GM06990 (cell line): ENCODE results near the gene IL17B.

Source experiments
- DNase-seq: peaks from one replicate; pipeline ENCODE4 v3.0.0-alpha.2; 2011; ENCODE audit not compliant: insufficient read length; ENCODE audit errors: extremely low read depth
- H3K27me3 ChIP-seq: replicated peaks from 2 replicates; pipeline ENCODE4 v1.6.0; 2011; ENCODE audit warnings: low read length; ENCODE audit not compliant: control insufficient read depth, insufficient read depth
- H3K36me3 ChIP-seq: 2 replicates; pipeline ENCODE4 v1.5.1; 2011; ENCODE audit warnings: low read length; ENCODE audit not compliant: control insufficient read depth, insufficient read depth
- H3K4me3 ChIP-seq: replicated peaks from 2 replicates; pipeline ENCODE4 v1.5.1; 2011; ENCODE audit warnings: low read depth, mild to moderate bottlenecking, control low read depth, low read length
- CTCF ChIP-seq: IDR thresholded peaks from 2 replicates; pipeline ENCODE4 v1.5.1; 2011; ENCODE audit warnings: low read length, control low read depth, mild to moderate bottlenecking, inconsistent platforms; ENCODE audit not compliant: insufficient read depth, poor library complexity, severe bottlenecking

IL17B gene

GRCh38 chr5:149379177-149379761, at the start of gene IL17B:
Gene IL17B, minus strand, starts transcription at chr5:149379292. Its CDS starts 67 bp downstream, at chr5:149379225.
- Histone ChIP-seq H3K27me3 (no peaks in the 10 kb centered on the region; the same call in 1 of the 2 replicates), H3K4me3 (no peak within 1 kb of the TSS), H3K36me3 (no peaks in the 10 kb centered on the region)
- no peak for DNase-seq
- no peak for TF ChIP-seq CTCF

DNA sequence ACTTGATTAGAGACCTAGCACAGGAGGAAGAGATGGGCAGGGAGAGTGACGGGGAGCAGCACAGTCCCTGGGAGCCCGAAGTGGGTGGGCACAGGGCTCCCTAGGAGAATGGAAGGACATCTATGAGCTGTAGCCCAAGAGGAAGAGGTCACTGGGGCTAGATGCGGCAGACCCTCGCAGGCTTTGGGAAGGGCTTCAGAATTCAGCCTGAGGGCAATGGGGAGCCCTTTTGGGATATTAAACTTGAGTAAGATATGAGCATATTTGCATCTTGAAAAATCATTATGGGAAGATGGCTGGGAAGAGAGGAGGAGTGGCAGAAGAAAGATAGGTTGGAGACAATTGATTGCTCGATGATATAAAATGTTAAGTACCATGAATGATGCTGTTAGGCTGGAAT, 48.9 kb upstream of the IL17B start:
- Histone ChIP-seq H3K27me3 (no peaks in the 10 kb centered on the region), H3K36me3 (no peaks in the 10 kb centered on the region), H3K4me3 (no peak overlapping the region)
- TF ChIP-seq CTCF: no peak
- no peak for DNase-seq

DNA sequence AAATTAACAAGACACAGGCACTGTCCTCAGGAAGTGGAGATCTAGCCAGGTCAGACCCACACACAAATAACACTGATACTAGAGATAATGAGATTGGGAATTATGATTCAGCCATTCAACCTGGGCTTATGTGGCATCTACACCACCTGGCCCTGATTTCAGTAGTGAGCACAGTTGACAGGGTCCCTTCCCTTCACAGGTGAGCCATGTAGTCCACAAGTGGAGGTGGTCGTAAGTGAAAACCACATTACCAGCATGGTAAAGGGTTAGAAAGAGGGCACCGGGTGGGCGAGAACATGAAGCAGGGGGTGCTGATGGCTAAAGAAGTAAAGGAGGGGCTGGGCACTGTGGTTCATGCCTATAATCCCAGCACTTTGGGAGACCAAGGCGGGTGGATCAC, 48.3 kb upstream of the IL17B start:
- DNase-seq: no peak
- Histone ChIP-seq H3K36me3 (no peaks in the 10 kb centered on the region), H3K4me3 (no peak overlapping the region), H3K27me3 (no peaks in the 10 kb centered on the region)
- no peak for TF ChIP-seq CTCF

- no peak for DNase-seq
These were observed 47.8 kb upstream of the IL17B start for GRCh38 chr5:149426931-149427330.

GRCh38 chr5:149425729-149426128, 46.6 kb upstream of the IL17B start:
- Histone ChIP-seq H3K4me3 (no peak overlapping the region), H3K36me3 (no peaks in the 10 kb centered on the region), H3K27me3 (no peaks in the 10 kb centered on the region)
- no peak for TF ChIP-seq CTCF
- no peak for DNase-seq

More at GRCh38 chr5:149426931-149427330, 47.8 kb upstream of the IL17B start:
- no peak for TF ChIP-seq CTCF
- Histone ChIP-seq H3K4me3 (no peak overlapping the region), H3K36me3 (no peaks in the 10 kb centered on the region), H3K27me3 (no peaks in the 10 kb centered on the region)
